HEK293 (cell line): ENCODE results near the gene GHITM.

Experiments
- ZNF324 ChIP-seq: fragments of 450-650 bp; formaldehyde crosslinking; IDR thresholded peaks from 2 replicates; pipeline ENCODE4 v1.5.1; 2016; ENCODE audit warnings: missing biosample characterization, missing genetic modification characterization
- TF ChIP-seq, protein P1 (sequence below): fragments of 450-650 bp; formaldehyde crosslinking; IDR thresholded peaks from 2 replicates; pipeline ENCODE4 v1.5.1; 2016; ENCODE audit warnings: missing biosample characterization, missing genetic modification characterization
- TF ChIP-seq, protein P2 (sequence below): fragments of 450-650 bp; formaldehyde crosslinking; IDR thresholded peaks from 2 replicates; pipeline ENCODE4 v1.5.1; 2016; ENCODE audit warnings: missing biosample characterization, missing genetic modification characterization
- TF ChIP-seq, protein P3 (sequence below): sonication (generic); formaldehyde crosslinking; IDR thresholded peaks from 2 replicates; pipeline ENCODE4 v1.8.1; 2022; ENCODE audit warnings: mild to moderate bottlenecking, moderate library complexity, missing genetic modification reagents

DNA sequence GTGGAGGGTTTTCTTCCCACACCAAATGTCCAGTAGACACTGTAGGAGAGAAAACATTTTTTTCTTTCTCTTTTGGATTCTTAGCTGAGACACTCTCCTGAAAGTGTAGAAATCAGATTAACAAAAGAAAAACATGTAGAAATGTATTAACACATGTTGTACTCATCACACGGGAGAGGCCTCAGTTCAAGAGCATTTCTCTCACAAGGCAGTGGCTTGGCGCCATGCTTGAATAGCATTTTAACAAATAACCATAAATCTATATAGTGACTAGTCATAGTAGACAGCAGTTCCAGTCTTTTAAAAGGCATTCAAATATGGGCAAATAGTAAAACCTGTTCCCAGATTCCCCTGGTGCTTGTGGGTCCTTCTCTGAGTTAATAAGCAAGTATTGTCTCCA is 38.3 kb upstream of the GHITM start:
- TF ChIP-seq, protein P1, sequence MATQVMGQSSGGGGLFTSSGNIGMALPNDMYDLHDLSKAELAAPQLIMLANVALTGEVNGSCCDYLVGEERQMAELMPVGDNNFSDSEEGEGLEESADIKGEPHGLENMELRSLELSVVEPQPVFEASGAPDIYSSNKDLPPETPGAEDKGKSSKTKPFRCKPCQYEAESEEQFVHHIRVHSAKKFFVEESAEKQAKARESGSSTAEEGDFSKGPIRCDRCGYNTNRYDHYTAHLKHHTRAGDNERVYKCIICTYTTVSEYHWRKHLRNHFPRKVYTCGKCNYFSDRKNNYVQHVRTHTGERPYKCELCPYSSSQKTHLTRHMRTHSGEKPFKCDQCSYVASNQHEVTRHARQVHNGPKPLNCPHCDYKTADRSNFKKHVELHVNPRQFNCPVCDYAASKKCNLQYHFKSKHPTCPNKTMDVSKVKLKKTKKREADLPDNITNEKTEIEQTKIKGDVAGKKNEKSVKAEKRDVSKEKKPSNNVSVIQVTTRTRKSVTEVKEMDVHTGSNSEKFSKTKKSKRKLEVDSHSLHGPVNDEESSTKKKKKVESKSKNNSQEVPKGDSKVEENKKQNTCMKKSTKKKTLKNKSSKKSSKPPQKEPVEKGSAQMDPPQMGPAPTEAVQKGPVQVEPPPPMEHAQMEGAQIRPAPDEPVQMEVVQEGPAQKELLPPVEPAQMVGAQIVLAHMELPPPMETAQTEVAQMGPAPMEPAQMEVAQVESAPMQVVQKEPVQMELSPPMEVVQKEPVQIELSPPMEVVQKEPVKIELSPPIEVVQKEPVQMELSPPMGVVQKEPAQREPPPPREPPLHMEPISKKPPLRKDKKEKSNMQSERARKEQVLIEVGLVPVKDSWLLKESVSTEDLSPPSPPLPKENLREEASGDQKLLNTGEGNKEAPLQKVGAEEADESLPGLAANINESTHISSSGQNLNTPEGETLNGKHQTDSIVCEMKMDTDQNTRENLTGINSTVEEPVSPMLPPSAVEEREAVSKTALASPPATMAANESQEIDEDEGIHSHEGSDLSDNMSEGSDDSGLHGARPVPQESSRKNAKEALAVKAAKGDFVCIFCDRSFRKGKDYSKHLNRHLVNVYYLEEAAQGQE (tag by site-specific recombination) = no peak
- TF ChIP-seq ZNF324 (tag by site-specific recombination) = no peak
- TF ChIP-seq, protein P2, sequence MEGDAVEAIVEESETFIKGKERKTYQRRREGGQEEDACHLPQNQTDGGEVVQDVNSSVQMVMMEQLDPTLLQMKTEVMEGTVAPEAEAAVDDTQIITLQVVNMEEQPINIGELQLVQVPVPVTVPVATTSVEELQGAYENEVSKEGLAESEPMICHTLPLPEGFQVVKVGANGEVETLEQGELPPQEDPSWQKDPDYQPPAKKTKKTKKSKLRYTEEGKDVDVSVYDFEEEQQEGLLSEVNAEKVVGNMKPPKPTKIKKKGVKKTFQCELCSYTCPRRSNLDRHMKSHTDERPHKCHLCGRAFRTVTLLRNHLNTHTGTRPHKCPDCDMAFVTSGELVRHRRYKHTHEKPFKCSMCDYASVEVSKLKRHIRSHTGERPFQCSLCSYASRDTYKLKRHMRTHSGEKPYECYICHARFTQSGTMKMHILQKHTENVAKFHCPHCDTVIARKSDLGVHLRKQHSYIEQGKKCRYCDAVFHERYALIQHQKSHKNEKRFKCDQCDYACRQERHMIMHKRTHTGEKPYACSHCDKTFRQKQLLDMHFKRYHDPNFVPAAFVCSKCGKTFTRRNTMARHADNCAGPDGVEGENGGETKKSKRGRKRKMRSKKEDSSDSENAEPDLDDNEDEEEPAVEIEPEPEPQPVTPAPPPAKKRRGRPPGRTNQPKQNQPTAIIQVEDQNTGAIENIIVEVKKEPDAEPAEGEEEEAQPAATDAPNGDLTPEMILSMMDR (tag by site-specific recombination) = no peak
- TF ChIP-seq, protein P3, sequence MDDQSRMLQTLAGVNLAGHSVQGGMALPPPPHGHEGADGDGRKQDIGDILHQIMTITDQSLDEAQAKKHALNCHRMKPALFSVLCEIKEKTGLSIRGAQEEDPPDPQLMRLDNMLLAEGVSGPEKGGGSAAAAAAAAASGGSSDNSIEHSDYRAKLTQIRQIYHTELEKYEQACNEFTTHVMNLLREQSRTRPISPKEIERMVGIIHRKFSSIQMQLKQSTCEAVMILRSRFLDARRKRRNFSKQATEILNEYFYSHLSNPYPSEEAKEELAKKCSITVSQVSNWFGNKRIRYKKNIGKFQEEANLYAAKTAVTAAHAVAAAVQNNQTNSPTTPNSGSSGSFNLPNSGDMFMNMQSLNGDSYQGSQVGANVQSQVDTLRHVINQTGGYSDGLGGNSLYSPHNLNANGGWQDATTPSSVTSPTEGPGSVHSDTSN (CRISPR knock-in tag) = no peak
